Stimulated activated naive CD8-positive, alpha-beta T cell treated with anti-CD3 and anti-CD28 coated beads, Interleukin-15, Interleukin-2, amounts not matched to agents 100 U/mL and 50 U/mL, for 24 hours (primary cell): Measurements from ENCODE around the gene CAPN6.

Experiments
- ATAC-seq: fragments of 150-1000 bp; cut with Tn5 transposase; one replicate; pipeline ENCODE4 v1.10.0; 2021
- DNase-seq: peaks from one replicate; pipeline ENCODE4 v3.0.0; 2021

The CAPN6 gene

GRCh38 chrX:111270339-111270738, at the start of gene CAPN6:
CAPN6 (minus strand) TSS chrX:111270483; CDS start chrX:111263936, 6,547 bp downstream.
- no peak for ATAC-seq

GRCh38 chrX:111319451-111319850, 49.2 kb upstream of the CAPN6 start:
- ATAC-seq (no peak), DNase-seq (no peak)

More at GRCh38 chrX:111270339-111270738, at the start of gene CAPN6:
- DNase-seq = no peak

GRCh38 chrX:111318901-111319300, 48.6 kb upstream of the CAPN6 start:
- ATAC-seq (no peak), DNase-seq (no peak)

GRCh38 chrX:111309083-111309482, 38.8 kb upstream of the CAPN6 start:
- DNase-seq (no peak), ATAC-seq (no peak)

- ATAC-seq (no peak), DNase-seq (no peak)
Measured at GRCh38 chrX:111308039-111308438, 37.8 kb upstream of the CAPN6 start.

- no peak for ATAC-seq
- DNase-seq = no peak
Measured at GRCh38 chrX:111302284-111302683, 32.0 kb upstream of the CAPN6 start.

- ATAC-seq = no peak
- no peak for DNase-seq
Measured at GRCh38 chrX:111288841-111289240, 18.6 kb upstream of the CAPN6 start.

GRCh38 chrX:111284631-111285293, 14.5 kb upstream of the CAPN6 start:
- DNase-seq (no peak), ATAC-seq (no peak)

- DNase-seq (no peak), ATAC-seq (no peak)
Measured at GRCh38 chrX:111283446-111283845, 13.2 kb upstream of the CAPN6 start.

GRCh38 chrX:111282991-111283390, 12.7 kb upstream of the CAPN6 start:
- ATAC-seq (no peak), DNase-seq (no peak)

- no peak for DNase-seq
Measured at GRCh38 chrX:111282139-111282538, 11.9 kb upstream of the CAPN6 start.

GRCh38 chrX:111268506-111268905, 1.8 kb downstream of the CAPN6 start:
- no peak for DNase-seq
- ATAC-seq = no peak

More at GRCh38 chrX:111282139-111282538, 11.9 kb upstream of the CAPN6 start:
- ATAC-seq = no peak

GRCh38 chrX:111265486-111265885, 4.8 kb downstream of the CAPN6 start:
- DNase-seq = no peak
- no peak for ATAC-seq

GRCh38 chrX:111264385-111264784, 5.9 kb downstream of the CAPN6 start:
- ATAC-seq (no peak), DNase-seq (no peak)

GRCh38 chrX:111262086-111262485, 8.2 kb downstream of the CAPN6 start:
- ATAC-seq = no peak
- no peak for DNase-seq

GRCh38 chrX:111260451-111260850, 9.8 kb downstream of the CAPN6 start:
- no peak for DNase-seq

GRCh38 chrX:111259559-111259958, 10.7 kb downstream of the CAPN6 start:
- no peak for ATAC-seq
- DNase-seq = no peak

More at GRCh38 chrX:111260451-111260850, 9.8 kb downstream of the CAPN6 start:
- no peak for ATAC-seq

GRCh38 chrX:111257733-111258132, 12.6 kb downstream of the CAPN6 start:
- no peak for DNase-seq
- ATAC-seq = no peak

GRCh38 chrX:111254896-111255693, 15.2 kb downstream of the CAPN6 start:
- DNase-seq (no peak), ATAC-seq (no peak)

- ATAC-seq (no peak), DNase-seq (no peak)
Measured at GRCh38 chrX:111244235-111244750, 26.0 kb downstream of the CAPN6 start.

- DNase-seq = no peak
- no peak for ATAC-seq
Measured at GRCh38 chrX:111216293-111216801, 53.9 kb downstream of the CAPN6 start.

GRCh38 chrX:111207851-111208250, 62.4 kb downstream of the CAPN6 start:
- ATAC-seq (no peak), DNase-seq (no peak)

GRCh38 chrX:111200327-111200726, 70.0 kb downstream of the CAPN6 start:
- ATAC-seq (no peak), DNase-seq (no peak)
